Measurements from ENCODE around the gene FAM163B.

- TF ChIP-seq CTCF (IDR thresholded peaks at IDR 0.05; ENCODE audit: low read depth, low read length, poor library complexity, severe bottlenecking) (no peak), EZH2phosphoT487 (IDR thresholded peaks at IDR 0.05; ENCODE audit: borderline replicate concordance, low read length) (no peak)
Measured at GRCh38 chr9:133634081-133634691, 25.0 kb upstream of the FAM163B start.

All from DOHH2 (cell line).